ENCODE measurements around the gene ENDOG. TPM values are rescaled to one million over a fixed set of nuclear protein-coding genes. Genes with fewer than 3 reads are reported as not detected.

The ENDOG gene
- total and polyA plus RNA-seq, 2 experiments from 2014 or later = 15.1 to 23.5 TPM

DNA sequence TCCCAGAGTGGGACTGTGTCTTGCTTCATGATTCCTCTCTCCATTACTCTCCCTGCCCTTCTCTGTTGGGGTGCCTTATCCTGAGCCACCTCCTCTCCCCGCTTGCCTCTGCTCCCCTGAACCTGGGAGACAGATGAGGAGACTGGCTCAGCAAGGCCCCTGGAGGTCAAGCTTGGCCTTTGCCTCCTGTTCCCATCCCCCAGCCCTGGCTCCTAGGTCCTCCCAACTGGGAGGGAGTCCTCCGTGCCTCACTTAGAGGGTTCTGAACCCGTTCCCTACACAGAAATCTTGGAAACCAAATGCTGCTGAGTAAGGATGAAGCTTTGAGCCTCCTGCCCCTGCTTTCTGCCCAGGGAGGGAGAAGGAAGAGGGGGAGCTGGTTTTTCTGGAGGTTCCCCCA is 9.8 kb upstream of the ENDOG start:
- H3F3A ChIP-seq (replicated peaks; ENCODE audit: low read depth) = 0 out of 2 replicates have a peak, but pooled peaks cover 4% of the 10 kb centered on the region
- no peaks in the 10 kb centered on the region for H3K36me3 ChIP-seq (ENCODE audit: insufficient read depth)
- Mint-ChIP-seq H3K27me3 (ENCODE audit: insufficient read depth, low read depth, poor library complexity) (peaks cover 2% of the 10 kb centered on the region), H3K4me1 (no peaks in the 10 kb centered on the region), H3K27ac (no peak overlapping the region), H3K4me3 (no peak overlapping the region), H3K36me3 (ENCODE audit: low read depth) (peaks cover 20% of the 10 kb centered on the region), H3K9me3 (no peaks in the 10 kb centered on the region)
- no peak overlapping the region for H3K4me3 ChIP-seq
- no peak for ATAC-seq
- no peaks in the 10 kb centered on the region for H3K27me3 ChIP-seq (ENCODE audit: insufficient read depth)
- H2AFZ ChIP-seq = no peak overlapping the region
- no peaks in the 10 kb centered on the region for H3K4me1 ChIP-seq (ENCODE audit: insufficient read depth)
- H3K9me2 ChIP-seq (ENCODE audit: insufficient read depth) = no peaks in the 10 kb centered on the region
- no peaks in the 10 kb centered on the region for H3K79me2 ChIP-seq (replicated peaks; ENCODE audit: insufficient read depth)
- H3K4me2 ChIP-seq = no peak overlapping the region
- H4K20me1 ChIP-seq (replicated peaks; ENCODE audit: insufficient read depth) = peaks cover 3% of the 10 kb centered on the region; the same call in 1 of the 2 replicates
- TF ChIP-seq POLR2AphosphoS5 (IDR thresholded peaks at IDR 0.05; ENCODE audit: low read depth) (no peak), CREB1 (CRISPR knock-in tag; IDR thresholded peaks at IDR 0.05; ENCODE audit: low read depth) (no peak), ZNF331 (CRISPR knock-in tag; IDR thresholded peaks at IDR 0.05; ENCODE audit: low read depth) (no peak), JUNB (IDR thresholded peaks at IDR 0.05; ENCODE audit: unreplicated experiment) (no peak), NANOG (IDR thresholded peaks at IDR 0.05; ENCODE audit: borderline replicate concordance) (no peak), STAT1 (IDR thresholded peaks at IDR 0.05; ENCODE audit: unreplicated experiment) (no peak), EZH2 (IDR thresholded peaks at IDR 0.05; ENCODE audit: low read depth, unreplicated experiment) (no peak), EZH2phosphoT487 (IDR thresholded peaks at IDR 0.05; ENCODE audit: unreplicated experiment) (no peak), ZNF114 (CRISPR knock-in tag; IDR thresholded peaks at IDR 0.05) (no peak)
- TF ChIP-seq, protein P1, sequence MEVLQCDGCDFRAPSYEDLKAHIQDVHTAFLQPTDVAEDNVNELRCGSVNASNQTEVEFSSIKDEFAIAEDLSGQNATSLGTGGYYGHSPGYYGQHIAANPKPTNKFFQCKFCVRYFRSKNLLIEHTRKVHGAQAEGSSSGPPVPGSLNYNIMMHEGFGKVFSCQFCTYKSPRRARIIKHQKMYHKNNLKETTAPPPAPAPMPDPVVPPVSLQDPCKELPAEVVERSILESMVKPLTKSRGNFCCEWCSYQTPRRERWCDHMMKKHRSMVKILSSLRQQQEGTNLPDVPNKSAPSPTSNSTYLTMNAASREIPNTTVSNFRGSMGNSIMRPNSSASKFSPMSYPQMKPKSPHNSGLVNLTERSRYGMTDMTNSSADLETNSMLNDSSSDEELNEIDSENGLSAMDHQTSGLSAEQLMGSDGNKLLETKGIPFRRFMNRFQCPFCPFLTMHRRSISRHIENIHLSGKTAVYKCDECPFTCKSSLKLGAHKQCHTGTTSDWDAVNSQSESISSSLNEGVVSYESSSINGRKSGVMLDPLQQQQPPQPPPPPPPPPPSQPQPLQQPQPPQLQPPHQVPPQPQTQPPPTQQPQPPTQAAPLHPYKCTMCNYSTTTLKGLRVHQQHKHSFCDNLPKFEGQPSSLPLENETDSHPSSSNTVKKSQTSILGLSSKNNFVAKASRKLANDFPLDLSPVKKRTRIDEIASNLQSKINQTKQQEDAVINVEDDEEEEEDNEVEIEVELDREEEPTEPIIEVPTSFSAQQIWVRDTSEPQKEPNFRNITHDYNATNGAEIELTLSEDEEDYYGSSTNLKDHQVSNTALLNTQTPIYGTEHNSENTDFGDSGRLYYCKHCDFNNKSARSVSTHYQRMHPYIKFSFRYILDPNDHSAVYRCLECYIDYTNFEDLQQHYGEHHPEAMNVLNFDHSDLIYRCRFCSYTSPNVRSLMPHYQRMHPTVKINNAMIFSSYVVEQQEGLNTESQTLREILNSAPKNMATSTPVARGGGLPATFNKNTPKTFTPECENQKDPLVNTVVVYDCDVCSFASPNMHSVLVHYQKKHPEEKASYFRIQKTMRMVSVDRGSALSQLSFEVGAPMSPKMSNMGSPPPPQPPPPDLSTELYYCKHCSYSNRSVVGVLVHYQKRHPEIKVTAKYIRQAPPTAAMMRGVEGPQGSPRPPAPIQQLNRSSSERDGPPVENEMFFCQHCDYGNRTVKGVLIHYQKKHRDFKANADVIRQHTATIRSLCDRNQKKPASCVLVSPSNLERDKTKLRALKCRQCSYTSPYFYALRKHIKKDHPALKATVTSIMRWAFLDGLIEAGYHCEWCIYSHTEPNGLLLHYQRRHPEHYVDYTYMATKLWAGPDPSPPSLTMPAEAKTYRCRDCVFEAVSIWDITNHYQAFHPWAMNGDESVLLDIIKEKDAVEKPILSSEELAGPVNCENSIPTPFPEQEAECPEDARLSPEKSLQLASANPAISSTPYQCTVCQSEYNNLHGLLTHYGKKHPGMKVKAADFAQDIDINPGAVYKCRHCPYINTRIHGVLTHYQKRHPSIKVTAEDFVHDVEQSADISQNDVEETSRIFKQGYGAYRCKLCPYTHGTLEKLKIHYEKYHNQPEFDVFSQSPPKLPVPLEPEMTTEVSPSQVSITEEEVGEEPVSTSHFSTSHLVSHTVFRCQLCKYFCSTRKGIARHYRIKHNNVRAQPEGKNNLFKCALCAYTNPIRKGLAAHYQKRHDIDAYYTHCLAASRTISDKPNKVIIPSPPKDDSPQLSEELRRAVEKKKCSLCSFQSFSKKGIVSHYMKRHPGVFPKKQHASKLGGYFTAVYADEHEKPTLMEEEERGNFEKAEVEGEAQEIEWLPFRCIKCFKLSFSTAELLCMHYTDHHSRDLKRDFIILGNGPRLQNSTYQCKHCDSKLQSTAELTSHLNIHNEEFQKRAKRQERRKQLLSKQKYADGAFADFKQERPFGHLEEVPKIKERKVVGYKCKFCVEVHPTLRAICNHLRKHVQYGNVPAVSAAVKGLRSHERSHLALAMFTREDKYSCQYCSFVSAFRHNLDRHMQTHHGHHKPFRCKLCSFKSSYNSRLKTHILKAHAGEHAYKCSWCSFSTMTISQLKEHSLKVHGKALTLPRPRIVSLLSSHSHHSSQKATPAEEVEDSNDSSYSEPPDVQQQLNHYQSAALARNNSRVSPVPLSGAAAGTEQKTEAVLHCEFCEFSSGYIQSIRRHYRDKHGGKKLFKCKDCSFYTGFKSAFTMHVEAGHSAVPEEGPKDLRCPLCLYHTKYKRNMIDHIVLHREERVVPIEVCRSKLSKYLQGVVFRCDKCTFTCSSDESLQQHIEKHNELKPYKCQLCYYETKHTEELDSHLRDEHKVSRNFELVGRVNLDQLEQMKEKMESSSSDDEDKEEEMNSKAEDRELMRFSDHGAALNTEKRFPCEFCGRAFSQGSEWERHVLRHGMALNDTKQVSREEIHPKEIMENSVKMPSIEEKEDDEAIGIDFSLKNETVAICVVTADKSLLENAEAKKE (CRISPR knock-in tag; IDR thresholded peaks at IDR 0.05) = no peak
- TF ChIP-seq, protein P2, sequence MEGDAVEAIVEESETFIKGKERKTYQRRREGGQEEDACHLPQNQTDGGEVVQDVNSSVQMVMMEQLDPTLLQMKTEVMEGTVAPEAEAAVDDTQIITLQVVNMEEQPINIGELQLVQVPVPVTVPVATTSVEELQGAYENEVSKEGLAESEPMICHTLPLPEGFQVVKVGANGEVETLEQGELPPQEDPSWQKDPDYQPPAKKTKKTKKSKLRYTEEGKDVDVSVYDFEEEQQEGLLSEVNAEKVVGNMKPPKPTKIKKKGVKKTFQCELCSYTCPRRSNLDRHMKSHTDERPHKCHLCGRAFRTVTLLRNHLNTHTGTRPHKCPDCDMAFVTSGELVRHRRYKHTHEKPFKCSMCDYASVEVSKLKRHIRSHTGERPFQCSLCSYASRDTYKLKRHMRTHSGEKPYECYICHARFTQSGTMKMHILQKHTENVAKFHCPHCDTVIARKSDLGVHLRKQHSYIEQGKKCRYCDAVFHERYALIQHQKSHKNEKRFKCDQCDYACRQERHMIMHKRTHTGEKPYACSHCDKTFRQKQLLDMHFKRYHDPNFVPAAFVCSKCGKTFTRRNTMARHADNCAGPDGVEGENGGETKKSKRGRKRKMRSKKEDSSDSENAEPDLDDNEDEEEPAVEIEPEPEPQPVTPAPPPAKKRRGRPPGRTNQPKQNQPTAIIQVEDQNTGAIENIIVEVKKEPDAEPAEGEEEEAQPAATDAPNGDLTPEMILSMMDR (conservative IDR thresholded peaks at IDR 0.05; ENCODE audit: low read depth in 2 of 2) = no peak
- TF ChIP-seq, protein P3, sequence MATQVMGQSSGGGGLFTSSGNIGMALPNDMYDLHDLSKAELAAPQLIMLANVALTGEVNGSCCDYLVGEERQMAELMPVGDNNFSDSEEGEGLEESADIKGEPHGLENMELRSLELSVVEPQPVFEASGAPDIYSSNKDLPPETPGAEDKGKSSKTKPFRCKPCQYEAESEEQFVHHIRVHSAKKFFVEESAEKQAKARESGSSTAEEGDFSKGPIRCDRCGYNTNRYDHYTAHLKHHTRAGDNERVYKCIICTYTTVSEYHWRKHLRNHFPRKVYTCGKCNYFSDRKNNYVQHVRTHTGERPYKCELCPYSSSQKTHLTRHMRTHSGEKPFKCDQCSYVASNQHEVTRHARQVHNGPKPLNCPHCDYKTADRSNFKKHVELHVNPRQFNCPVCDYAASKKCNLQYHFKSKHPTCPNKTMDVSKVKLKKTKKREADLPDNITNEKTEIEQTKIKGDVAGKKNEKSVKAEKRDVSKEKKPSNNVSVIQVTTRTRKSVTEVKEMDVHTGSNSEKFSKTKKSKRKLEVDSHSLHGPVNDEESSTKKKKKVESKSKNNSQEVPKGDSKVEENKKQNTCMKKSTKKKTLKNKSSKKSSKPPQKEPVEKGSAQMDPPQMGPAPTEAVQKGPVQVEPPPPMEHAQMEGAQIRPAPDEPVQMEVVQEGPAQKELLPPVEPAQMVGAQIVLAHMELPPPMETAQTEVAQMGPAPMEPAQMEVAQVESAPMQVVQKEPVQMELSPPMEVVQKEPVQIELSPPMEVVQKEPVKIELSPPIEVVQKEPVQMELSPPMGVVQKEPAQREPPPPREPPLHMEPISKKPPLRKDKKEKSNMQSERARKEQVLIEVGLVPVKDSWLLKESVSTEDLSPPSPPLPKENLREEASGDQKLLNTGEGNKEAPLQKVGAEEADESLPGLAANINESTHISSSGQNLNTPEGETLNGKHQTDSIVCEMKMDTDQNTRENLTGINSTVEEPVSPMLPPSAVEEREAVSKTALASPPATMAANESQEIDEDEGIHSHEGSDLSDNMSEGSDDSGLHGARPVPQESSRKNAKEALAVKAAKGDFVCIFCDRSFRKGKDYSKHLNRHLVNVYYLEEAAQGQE (IDR thresholded peaks at IDR 0.05; ENCODE audit: unreplicated experiment) = no peak
- TF ChIP-seq, protein P4, sequence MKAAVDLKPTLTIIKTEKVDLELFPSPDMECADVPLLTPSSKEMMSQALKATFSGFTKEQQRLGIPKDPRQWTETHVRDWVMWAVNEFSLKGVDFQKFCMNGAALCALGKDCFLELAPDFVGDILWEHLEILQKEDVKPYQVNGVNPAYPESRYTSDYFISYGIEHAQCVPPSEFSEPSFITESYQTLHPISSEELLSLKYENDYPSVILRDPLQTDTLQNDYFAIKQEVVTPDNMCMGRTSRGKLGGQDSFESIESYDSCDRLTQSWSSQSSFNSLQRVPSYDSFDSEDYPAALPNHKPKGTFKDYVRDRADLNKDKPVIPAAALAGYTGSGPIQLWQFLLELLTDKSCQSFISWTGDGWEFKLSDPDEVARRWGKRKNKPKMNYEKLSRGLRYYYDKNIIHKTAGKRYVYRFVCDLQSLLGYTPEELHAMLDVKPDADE (IDR thresholded peaks at IDR 0.05) = no peak
- no peak overlapping the region for H3K27ac ChIP-seq (ENCODE audit: low read depth)
- DNase-seq (ENCODE audit: low spot score) = no peak

Data from GM23338 (cell line).